Measurements from ENCODE around the gene CYFIP1. TPM values are rescaled to one million over a fixed set of nuclear protein-coding genes. Genes with fewer than 3 reads are reported as not detected.

CYFIP1 gene
- polyA plus RNA-seq, 3 donors from 2014 or later: 3.4 to 5.6 (median 3.7) TPM

- H3K9me3 Mint-ChIP-seq: no peaks in the 10 kb centered on the region
- no peaks in the 10 kb centered on the region for H3K36me3 Mint-ChIP-seq
- no peak for DNase-seq
- H3K4me1 Mint-ChIP-seq: no peaks in the 10 kb centered on the region
- no peak overlapping the region for H3K4me3 Mint-ChIP-seq
- no peaks in the 10 kb centered on the region for H3K27me3 Mint-ChIP-seq (ENCODE audit: low read depth in 3 of 3)
- no peak overlapping the region for H3K27ac Mint-ChIP-seq
These were observed 18.4 kb downstream of the CYFIP1 start for GRCh38 chr15:22961762-22962161.

DNA sequence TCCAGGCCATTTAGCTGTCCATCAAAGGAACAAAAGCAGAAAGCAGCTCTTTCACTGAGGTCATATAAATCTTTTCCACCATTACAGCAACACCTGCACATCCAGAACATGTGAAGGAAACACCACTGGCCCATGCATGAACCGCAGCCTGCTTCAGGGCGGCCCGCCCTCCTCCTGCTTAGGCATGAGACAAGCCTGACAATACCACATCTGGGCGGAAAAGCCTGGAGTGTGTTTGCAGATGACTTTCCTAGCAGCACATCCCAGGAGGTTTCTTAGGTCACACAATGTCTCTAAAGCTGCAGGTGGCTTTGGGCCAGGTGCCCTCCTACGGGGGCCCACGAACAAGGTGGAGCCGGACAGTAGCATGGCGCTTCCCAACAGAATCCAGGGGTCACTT, 19.6 kb downstream of the CYFIP1 start:
- Mint-ChIP-seq H3K27ac (no peak overlapping the region), H3K36me3 (no peaks in the 10 kb centered on the region), H3K27me3 (ENCODE audit: low read depth in 3 of 3) (no peaks in the 10 kb centered on the region)

DNA sequence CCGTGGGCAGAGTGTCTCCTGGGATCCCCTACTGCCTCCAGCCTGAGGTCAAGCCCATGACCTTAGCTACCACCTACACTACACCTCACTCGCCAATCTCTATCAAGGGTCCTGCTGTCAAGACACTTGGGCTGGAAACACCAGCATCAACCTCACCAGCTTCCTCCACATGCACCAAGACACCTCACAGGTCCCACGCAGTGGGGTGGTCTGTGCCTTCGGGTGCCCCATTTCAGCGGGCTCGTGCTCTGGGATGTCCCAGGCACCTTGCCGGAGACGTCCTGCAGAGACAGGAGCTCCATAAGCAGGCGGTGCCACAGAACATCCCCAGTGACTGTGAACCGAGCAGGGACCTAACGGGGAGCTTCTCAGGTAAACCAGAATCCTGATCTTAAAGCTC, 20.0 kb downstream of the CYFIP1 start:
- H3K27ac Mint-ChIP-seq: no peak overlapping the region
- no peak for DNase-seq
- H3K9me3 Mint-ChIP-seq: no peaks in the 10 kb centered on the region
- H3K36me3 Mint-ChIP-seq: no peaks in the 10 kb centered on the region
- H3K4me1 Mint-ChIP-seq: no peaks in the 10 kb centered on the region
- no peaks in the 10 kb centered on the region for H3K27me3 Mint-ChIP-seq (ENCODE audit: low read depth in 3 of 3)
- no peak overlapping the region for H3K4me3 Mint-ChIP-seq

More for the DNA sequence above, 19.6 kb downstream of the CYFIP1 start:
- Mint-ChIP-seq H3K4me1 (no peaks in the 10 kb centered on the region), H3K9me3 (no peaks in the 10 kb centered on the region), H3K4me3 (no peak overlapping the region)
- no peak for DNase-seq

DNA sequence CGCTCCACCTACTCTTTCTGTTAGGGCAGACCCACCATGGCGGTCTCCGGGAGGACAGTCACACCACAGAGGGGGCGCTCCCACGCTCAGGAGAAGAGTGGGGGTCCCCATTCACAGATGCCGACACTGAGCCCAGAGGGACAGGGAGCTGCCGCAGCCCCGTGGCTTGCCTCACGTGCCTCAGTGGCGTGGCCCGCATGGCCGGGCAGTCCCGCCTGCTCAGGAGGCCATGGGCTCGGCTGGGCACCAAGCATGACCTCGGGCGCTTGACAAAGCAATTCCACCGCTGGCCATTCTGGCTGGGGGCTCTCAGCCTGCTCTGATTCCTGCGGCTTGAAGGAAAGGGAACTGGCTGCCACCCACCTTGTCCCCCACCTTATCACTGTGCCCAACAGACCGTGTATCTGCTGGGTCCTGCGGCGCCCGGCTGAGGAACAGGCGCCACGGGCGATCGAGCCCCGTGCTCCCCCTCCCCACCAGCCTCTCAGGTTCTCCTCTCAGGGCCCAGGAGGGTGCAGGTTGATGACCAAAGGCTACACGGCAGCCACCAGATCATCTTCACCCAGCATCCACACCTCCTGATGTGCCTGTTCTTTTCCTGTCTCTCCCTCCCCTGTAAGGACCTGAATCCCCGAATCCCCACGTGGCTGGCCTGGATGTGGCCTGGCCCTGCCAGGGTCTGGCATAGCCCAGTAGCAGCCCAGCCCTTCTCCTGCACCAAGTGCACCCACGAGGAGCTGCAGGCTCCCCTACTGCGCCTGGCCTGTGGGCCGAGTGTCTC, 20.7 kb downstream of the CYFIP1 start:
- H3K36me3 Mint-ChIP-seq: no peaks in the 10 kb centered on the region
- no peaks in the 10 kb centered on the region for H3K4me1 Mint-ChIP-seq
- DNase-seq: no peak
- H3K27ac Mint-ChIP-seq: no peak overlapping the region
- no peaks in the 10 kb centered on the region for H3K9me3 Mint-ChIP-seq
- H3K27me3 Mint-ChIP-seq (ENCODE audit: low read depth in 3 of 3): no peaks in the 10 kb centered on the region
- no peak overlapping the region for H3K4me3 Mint-ChIP-seq

DNA sequence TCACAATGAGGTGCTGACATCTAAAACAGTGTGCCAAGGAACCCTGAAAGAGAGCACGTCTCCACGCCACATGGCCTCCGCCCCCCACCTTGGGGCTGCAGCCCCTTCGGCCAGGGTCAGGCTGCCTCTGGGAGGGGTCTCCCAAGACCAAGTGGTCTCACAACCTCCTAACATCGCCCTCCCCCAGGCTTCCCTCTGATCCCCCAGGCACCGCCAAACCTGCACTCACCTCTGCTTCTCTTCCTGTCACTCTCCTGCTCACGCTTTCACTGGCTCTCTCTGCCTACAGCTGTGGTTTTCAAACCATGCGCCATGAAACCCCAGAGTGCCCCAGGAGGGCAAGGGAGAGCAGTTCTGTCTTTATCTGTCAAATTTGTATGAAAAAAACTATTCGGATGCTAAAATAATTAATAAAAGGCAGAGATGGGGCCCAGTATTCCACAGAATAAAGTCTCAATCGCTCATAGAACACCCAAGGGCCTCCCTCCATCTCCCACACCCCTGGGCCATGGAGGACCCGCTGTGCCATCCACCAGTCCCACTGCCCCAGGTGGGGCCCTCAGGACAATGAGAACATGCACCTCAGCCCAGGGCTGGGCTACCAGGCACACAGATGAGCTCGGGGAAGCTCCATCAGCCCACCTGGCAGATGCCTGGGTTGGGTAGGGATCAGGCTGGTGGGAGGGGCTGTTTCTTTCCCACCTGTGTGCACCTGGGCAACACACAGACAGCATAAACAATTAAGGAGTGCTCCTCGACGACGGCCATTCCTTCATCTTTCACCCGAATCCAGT, 21.5 kb downstream of the CYFIP1 start:
- no peak overlapping the region for H3K4me3 Mint-ChIP-seq
- H3K27ac Mint-ChIP-seq: no peak overlapping the region
- H3K36me3 Mint-ChIP-seq: no peaks in the 10 kb centered on the region
- H3K9me3 Mint-ChIP-seq: no peaks in the 10 kb centered on the region
- no peaks in the 10 kb centered on the region for H3K4me1 Mint-ChIP-seq
- no peaks in the 10 kb centered on the region for H3K27me3 Mint-ChIP-seq (ENCODE audit: low read depth in 3 of 3)
- no peak for DNase-seq

DNA sequence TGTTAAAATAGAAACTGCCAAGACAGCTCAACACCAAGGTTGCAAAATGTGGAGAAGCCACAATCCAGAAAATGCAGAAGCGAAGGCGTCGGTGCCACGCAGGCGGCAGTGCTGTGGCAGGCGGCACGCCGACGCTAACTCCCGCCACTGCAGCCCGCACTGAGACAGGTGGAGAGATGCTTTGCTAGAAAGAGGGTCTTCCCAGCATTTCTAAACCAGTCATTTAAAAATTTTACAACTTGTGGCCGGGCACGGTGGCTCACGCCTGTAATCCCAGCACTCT, 23.2 kb downstream of the CYFIP1 start:
- Mint-ChIP-seq H3K27me3 (ENCODE audit: low read depth in 3 of 3) (peaks cover 0 to under 1% (median 0%) of the 10 kb centered on the region in 3 donors), H3K4me3 (no peak overlapping the region), H3K4me1 (no peaks in the 10 kb centered on the region), H3K27ac (no peak overlapping the region), H3K9me3 (no peaks in the 10 kb centered on the region), H3K36me3 (no peaks in the 10 kb centered on the region)
- DNase-seq: no peak

- Mint-ChIP-seq H3K9me3 (no peaks in the 10 kb centered on the region), H3K27ac (no peak overlapping the region), H3K4me3 (no peak overlapping the region), H3K36me3 (no peaks in the 10 kb centered on the region), H3K27me3 (ENCODE audit: low read depth in 3 of 3) (peaks cover 0 to 1% (median 0%) of the 10 kb centered on the region in 3 donors), H3K4me1 (no peaks in the 10 kb centered on the region)
- DNase-seq: no peak
These were observed 23.8 kb downstream of the CYFIP1 start for GRCh38 chr15:22956257-22956977.

DNA sequence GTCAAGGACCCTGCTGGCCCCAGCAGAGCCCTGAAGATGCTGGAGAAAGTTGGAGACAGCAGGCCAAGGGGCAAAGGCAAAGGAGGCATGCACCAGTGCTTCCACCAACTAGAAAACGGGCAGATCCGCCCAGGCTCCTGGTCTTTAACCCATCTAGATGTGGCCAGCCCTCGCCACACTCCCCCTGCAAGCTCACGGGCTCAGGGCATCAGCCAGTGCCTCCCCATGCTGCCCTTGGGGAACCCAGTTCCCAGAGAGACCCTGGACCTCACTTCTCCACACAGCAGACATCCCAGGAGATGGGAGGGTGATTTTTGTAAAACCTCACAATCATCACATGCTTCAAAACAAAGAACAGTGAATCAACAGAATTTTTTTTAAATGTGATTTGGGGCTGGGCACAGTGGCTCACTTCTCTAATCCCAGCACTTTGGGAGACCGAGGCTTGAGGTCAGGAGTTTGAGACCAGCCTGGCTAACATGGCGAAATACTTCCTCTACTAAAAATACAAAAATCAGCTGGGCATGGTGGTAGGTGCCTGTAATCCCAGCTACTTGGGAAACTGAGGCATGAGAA, 24.5 kb downstream of the CYFIP1 start:
- no peaks in the 10 kb centered on the region for H3K36me3 Mint-ChIP-seq
- H3K27me3 Mint-ChIP-seq (ENCODE audit: low read depth in 3 of 3): peaks cover 0 to 1% (median 0%) of the 10 kb centered on the region in 3 donors
- no peak for DNase-seq
- no peaks in the 10 kb centered on the region for H3K9me3 Mint-ChIP-seq
- no peak overlapping the region for H3K4me3 Mint-ChIP-seq
- H3K4me1 Mint-ChIP-seq: no peaks in the 10 kb centered on the region
- H3K27ac Mint-ChIP-seq: no peak overlapping the region

DNA sequence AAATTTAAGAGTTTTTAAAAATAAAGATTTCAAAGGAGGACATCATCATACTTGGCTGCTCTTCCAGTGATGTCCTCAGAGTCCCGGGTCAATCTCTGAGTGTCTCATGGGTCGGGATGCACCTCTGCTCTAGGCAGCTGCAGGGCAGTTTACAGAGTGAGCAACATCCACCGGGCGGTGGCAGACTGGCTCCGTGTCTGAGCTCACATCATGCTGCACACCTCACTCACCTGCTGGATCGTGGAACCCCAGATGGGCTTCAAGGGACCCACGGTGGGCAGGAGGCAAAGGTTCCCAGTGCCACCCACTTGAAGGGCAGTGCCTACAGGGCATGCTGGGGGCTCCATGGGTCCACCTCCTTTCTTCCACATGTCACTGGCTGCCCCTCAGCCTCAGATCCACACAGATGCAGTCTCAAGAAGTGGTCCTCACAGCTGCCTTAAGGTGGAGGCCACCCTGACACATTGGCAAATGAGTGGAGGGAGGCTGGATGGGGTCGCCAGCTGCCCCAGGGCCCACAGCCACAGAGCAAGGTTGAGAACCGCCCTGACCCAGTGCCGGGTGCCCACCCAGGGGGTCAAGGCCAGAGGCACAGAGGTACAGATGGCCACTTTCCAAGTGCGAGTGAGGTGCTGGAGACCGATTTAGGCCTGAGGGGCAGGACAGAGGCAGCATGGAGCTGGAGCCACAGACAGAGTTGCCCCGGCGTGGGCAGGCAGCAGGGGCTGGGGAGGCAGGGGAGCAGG, 25.2 kb downstream of the CYFIP1 start:
- no peak overlapping the region for H3K4me3 Mint-ChIP-seq
- no peaks in the 10 kb centered on the region for H3K9me3 Mint-ChIP-seq
- no peaks in the 10 kb centered on the region for H3K4me1 Mint-ChIP-seq
- H3K27ac Mint-ChIP-seq: no peak overlapping the region
- DNase-seq: no peak
- peaks cover 0 to 3% (median 0%) of the 10 kb centered on the region in 3 donors for H3K27me3 Mint-ChIP-seq (ENCODE audit: low read depth in 3 of 3)
- H3K36me3 Mint-ChIP-seq: no peaks in the 10 kb centered on the region

DNA sequence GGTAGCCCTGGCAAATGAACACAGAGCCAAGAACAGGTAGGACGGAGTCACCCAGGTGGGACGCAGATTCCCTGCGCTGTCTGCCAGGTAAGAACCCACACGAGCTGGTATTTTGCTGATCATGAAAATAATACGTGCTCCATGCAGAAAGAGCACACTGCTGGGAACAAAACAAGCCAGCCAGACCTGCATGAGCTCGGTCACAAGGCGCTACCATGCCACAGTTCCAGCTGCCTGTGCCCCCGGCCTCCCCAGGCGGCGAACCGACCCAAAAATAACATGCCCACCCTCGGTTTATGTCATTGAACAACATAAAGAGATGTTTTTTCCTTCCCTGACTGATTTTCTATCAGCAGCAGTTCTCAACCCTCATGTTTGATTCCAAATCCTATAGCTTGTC, 25.8 kb downstream of the CYFIP1 start:
- H3K9me3 Mint-ChIP-seq: no peaks in the 10 kb centered on the region
- no peak overlapping the region for H3K27ac Mint-ChIP-seq
- H3K4me1 Mint-ChIP-seq: peaks cover 0 to 1% of the 10 kb centered on the region in 2 donors
- no peak for DNase-seq
- no peak overlapping the region for H3K4me3 Mint-ChIP-seq
- peaks cover 0 to 3% (median 0%) of the 10 kb centered on the region in 3 donors for H3K27me3 Mint-ChIP-seq (ENCODE audit: low read depth in 3 of 3)
- no peaks in the 10 kb centered on the region for H3K36me3 Mint-ChIP-seq

DNA sequence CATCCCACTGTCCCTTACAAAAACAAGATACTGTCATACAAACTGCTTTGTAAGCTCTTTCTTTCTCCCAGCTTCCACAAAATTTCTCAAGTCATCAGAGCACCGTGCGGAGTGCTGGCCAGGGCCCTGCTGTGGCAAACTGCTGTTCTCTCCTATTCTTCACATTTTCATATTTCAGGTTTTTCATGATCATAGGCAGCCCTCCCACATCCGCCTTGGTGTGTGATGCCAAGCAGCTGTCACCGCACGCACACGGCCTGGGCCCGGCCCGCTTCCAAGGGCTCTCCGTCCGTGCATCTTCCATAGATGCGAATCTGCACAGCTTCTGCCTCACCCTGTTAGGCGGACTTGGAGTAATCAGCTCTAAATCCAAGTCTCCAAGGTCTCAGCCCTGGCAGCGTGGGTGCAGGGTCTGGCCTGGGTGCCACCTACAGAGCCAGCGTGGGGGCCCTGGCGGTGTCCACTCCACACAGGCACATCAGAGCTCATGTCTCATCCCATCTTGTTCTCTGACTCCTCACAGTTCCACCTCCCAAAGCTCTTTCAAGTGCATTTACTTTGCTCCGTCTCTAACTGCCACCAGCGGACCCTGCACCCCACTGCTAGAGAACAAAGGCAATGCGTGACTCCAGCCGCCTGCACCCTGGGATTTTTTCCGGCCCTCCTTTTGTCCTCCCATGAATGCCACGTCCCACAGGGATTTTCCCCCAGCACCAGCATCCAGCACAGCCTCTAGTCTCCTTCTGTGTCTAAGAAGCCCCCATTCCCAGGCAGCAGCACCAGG, 27.2 kb downstream of the CYFIP1 start:
- Mint-ChIP-seq H3K4me1 (peaks cover 13 to 15% of the 10 kb centered on the region in 2 donors), H3K36me3 (no peaks in the 10 kb centered on the region), H3K4me3 (no peak overlapping the region), H3K27ac (no peak overlapping the region), H3K9me3 (no peaks in the 10 kb centered on the region), H3K27me3 (ENCODE audit: low read depth in 3 of 3) (peaks cover 0 to 3% (median 2%) of the 10 kb centered on the region in 3 donors)
- no peak for DNase-seq

- no peaks in the 10 kb centered on the region for H3K9me3 Mint-ChIP-seq
These were observed 28.5 kb downstream of the CYFIP1 start for GRCh38 chr15:22951381-22952280.

More at GRCh38 chr15:22951381-22952280, 28.5 kb downstream of the CYFIP1 start:
- DNase-seq: no peak
- Mint-ChIP-seq H3K27me3 (ENCODE audit: low read depth in 3 of 3) (peaks cover 1 to 3% (median 2%) of the 10 kb centered on the region in 3 donors), H3K4me3 (no peak overlapping the region), H3K36me3 (no peaks in the 10 kb centered on the region), H3K27ac (no peak overlapping the region), H3K4me1 (peaks cover 13 to 15% of the 10 kb centered on the region in 2 donors)

Data from immature natural killer cell (primary cell).